GM04504 (cell line): ENCODE results near the gene HLF.
"Not testable (repeated sequence)": the region's sequence is repeated elsewhere in the genome, so short reads cannot be mapped to it uniquely, and the experiment has no call there.

Source experiments
- DNase-seq: peaks from one replicate; pipeline ENCODE4 v3.0.0-alpha.2; 2012; ENCODE audit warnings: low read depth

HLF gene

GRCh38 chr17:55312852-55313251 is 48.1 kb downstream of the HLF start:
- DNase-seq = no peak

- DNase-seq = no peak
Observed at GRCh38 chr17:55314061-55314783, 49.5 kb downstream of the HLF start.

- no peak for DNase-seq
Observed at GRCh38 chr17:55314784-55315491, 50.2 kb downstream of the HLF start.

GRCh38 chr17:55316499-55316898 is 51.7 kb downstream of the HLF start:
- no peak for DNase-seq

GRCh38 chr17:55317284-55317683 is 52.5 kb downstream of the HLF start:
- DNase-seq = no peak

- no peak for DNase-seq
Observed at GRCh38 chr17:55318081-55318480, 53.3 kb downstream of the HLF start.

GRCh38 chr17:55318715-55319487 is 54.1 kb downstream of the HLF start:
- no peak for DNase-seq

- DNase-seq = no peak
Observed at GRCh38 chr17:55319933-55320593, 55.3 kb downstream of the HLF start.

GRCh38 chr17:55320594-55321426 is 56.0 kb downstream of the HLF start:
- no peak for DNase-seq

- DNase-seq = no peak
Observed at GRCh38 chr17:55321427-55322060, 56.8 kb downstream of the HLF start.

GRCh38 chr17:55322453-55322985 is 57.8 kb downstream of the HLF start:
- no peak for DNase-seq

GRCh38 chr17:55323518-55324295 is 58.9 kb downstream of the HLF start:
- DNase-seq = no peak

- no peak for DNase-seq
Observed at GRCh38 chr17:55324296-55324978, 59.7 kb downstream of the HLF start.

- DNase-seq = no peak
Observed at GRCh38 chr17:55325406-55325805, 60.6 kb downstream of the HLF start.

- DNase-seq = no peak
Observed at GRCh38 chr17:55326030-55326429, 61.3 kb downstream of the HLF start.

- no peak for DNase-seq
Observed at GRCh38 chr17:55327225-55328088, 62.7 kb downstream of the HLF start.

GRCh38 chr17:55328514-55328913 is 63.8 kb downstream of the HLF start:
- not testable (repeated sequence) for DNase-seq

GRCh38 chr17:55330344-55330933 is 65.7 kb downstream of the HLF start:
- no peak for DNase-seq
